HL-60 (cell line): ENCODE results near the gene ENG.

Experiments used
- CTCF ChIP-seq: IDR thresholded peaks from one replicate; pipeline ENCODE4 v1.5.1; 2011; ENCODE audit warnings: low read length, control low read depth, inconsistent platforms; ENCODE audit not compliant: insufficient read depth
- GABPA ChIP-seq: IDR thresholded peaks from 2 replicates; pipeline ENCODE4 v1.6.1; 2012; ENCODE audit warnings: low read depth
- POLR2AphosphoS5 ChIP-seq: IDR thresholded peaks from 2 replicates; pipeline ENCODE4 v1.6.1; 2012; ENCODE audit warnings: low read depth
- REST ChIP-seq: IDR thresholded peaks from 2 replicates; pipeline ENCODE4 v1.6.1; 2012; ENCODE audit warnings: low read depth; ENCODE audit not compliant: insufficient replicate concordance
- SPI1 ChIP-seq: IDR thresholded peaks from 2 replicates; pipeline ENCODE4 v1.6.1; 2012; ENCODE audit warnings: low read depth, mild to moderate bottlenecking, borderline replicate concordance

- TF ChIP-seq GABPA (no peak), CTCF (no peak), POLR2AphosphoS5 (no peak), REST (no peak), SPI1 (no peak)
These were observed 32.0 kb upstream of the ENG start for GRCh38 chr9:127886401-127886972.
